ENCODE measurements around the gene GLTP. TPM values are rescaled to one million over a fixed set of nuclear protein-coding genes. Genes with fewer than 3 reads are reported as not detected.

The GLTP gene
- total RNA-seq, 4 donors from 2014 or later: 8.7 to 53.9 (median 24.6) TPM

DNA sequence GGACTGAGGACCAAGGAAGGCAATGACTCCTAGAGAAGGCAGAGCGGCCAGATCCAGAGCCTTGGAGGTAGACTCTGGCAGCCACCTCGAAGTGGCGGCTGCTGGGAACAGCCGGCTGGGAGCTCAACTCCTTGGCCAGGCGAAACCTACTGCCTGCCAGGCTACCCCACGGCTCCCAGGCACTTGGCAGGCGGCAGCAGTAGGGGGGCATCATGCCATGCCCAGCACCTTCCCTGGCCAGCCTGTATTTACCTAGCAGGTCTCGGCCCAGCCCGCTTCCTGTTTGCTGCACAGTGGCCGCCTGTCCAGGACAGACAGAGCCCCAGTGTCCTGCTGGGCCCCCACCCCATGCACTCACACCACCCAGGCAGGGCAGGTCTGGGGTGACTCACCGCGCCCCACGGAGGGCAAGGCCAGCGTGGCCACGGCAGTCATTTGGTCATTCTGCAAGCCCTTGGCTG lies 57.4 kb downstream of the GLTP start:
- intact Hi-C loops (cut with DNase I; ENCODE audit: low total_unique reads): no loop called here
- Histone ChIP-seq H3K4me1 (no peaks in the 10 kb centered on the region), H3K27ac (no peak overlapping the region), H3K4me3 (no peak overlapping the region), H3K36me3 (no peaks in the 10 kb centered on the region), H3K9me3 (no peaks in the 10 kb centered on the region), H3K27me3 (no peaks in the 10 kb centered on the region)
- TF ChIP-seq POLR2A (IDR thresholded peaks at IDR 0.05): no peak
- TF ChIP-seq, protein P1, sequence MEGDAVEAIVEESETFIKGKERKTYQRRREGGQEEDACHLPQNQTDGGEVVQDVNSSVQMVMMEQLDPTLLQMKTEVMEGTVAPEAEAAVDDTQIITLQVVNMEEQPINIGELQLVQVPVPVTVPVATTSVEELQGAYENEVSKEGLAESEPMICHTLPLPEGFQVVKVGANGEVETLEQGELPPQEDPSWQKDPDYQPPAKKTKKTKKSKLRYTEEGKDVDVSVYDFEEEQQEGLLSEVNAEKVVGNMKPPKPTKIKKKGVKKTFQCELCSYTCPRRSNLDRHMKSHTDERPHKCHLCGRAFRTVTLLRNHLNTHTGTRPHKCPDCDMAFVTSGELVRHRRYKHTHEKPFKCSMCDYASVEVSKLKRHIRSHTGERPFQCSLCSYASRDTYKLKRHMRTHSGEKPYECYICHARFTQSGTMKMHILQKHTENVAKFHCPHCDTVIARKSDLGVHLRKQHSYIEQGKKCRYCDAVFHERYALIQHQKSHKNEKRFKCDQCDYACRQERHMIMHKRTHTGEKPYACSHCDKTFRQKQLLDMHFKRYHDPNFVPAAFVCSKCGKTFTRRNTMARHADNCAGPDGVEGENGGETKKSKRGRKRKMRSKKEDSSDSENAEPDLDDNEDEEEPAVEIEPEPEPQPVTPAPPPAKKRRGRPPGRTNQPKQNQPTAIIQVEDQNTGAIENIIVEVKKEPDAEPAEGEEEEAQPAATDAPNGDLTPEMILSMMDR (IDR thresholded peaks at IDR 0.05): no peak
- no peak for DNase-seq

DNA sequence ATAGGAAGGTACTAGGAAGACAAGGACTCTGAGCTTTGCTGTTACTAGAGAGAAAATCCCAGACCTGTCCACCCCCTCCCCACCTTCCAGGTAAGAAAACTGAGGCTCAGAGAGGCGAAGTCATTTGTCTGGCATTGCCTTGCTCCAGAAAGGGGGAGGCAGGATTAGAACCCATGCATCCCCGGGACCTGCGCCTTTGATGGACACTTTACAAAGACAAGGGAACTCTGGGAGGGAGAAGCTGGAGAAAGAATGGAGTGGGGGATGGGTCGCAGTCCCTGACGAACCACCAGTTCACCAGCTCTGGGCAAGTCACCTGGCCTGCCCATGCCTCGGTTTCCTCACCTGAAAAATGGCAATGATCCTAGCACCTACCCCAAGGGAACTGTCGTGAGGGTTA lies 57.9 kb downstream of the GLTP start:
- DNase-seq: no peak
- Histone ChIP-seq H3K27me3 (no peaks in the 10 kb centered on the region), H3K27ac (no peak overlapping the region), H3K4me3 (no peak overlapping the region), H3K36me3 (no peaks in the 10 kb centered on the region), H3K9me3 (no peaks in the 10 kb centered on the region), H3K4me1 (no peaks in the 10 kb centered on the region)
- intact Hi-C loops (cut with DNase I; ENCODE audit: low total_unique reads): no loop called here
- TF ChIP-seq, protein P1 (IDR thresholded peaks at IDR 0.05): no peak
- TF ChIP-seq POLR2A (IDR thresholded peaks at IDR 0.05): no peak

DNA sequence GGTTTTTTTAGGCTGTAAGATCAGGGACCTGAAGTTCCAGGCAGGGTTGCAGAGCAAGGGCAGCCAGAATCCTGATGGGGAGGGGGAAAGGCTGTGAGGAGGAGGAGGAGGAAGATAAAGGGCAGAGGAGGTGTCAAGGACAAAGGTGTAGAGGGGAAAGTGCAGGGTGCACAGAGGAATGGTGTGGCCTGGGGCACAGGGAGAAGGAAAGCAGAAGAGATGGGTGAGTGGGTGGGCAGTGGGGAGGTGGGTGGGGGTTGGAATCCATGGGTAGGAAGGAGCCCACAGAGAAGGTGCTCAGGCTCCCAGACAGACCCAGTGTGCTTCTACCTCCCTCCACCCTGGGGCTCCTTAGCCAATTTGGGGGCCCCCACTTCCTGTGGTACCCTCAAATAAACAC lies 58.4 kb downstream of the GLTP start:
- TF ChIP-seq, protein P1 (IDR thresholded peaks at IDR 0.05): no peak
- no peak for TF ChIP-seq POLR2A (IDR thresholded peaks at IDR 0.05)
- DNase-seq: no peak
- Histone ChIP-seq H3K4me3 (no peak overlapping the region), H3K27me3 (no peaks in the 10 kb centered on the region), H3K36me3 (no peaks in the 10 kb centered on the region), H3K4me1 (no peaks in the 10 kb centered on the region), H3K27ac (no peak overlapping the region), H3K9me3 (no peaks in the 10 kb centered on the region)
- intact Hi-C loops (cut with DNase I; ENCODE audit: low total_unique reads): no loop called here

DNA sequence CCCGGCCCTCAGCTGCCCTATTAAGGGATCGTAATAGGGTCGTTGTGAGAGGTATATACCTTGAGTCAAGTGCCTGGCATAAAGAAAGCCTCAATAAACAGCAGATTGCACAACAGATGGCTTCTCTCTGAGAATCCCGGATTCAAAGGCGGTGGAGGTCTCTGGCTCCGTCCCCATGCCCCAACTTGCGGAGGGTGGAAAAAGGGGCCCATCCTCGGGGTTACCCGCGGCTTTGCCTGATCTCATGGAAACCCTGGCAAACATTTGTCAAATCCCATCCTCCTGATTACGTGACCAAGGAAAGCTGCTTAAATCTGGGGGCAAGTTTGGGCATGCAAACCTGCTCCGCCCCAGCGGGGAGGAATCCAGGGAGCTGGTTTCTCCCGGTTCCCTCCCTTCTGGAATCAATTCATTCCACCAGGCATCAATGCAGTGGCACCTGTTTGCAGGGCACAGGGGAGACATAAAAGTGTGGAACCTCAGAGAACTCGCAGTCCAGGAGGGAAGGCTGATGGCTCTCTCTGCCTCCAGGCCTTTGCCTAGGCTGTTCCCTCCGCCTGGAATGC lies 59.4 kb downstream of the GLTP start:
- TF ChIP-seq, protein P1 (IDR thresholded peaks at IDR 0.05): no peak
- TF ChIP-seq POLR2A (IDR thresholded peaks at IDR 0.05): no peak
- no peak for DNase-seq
- intact Hi-C loops (cut with DNase I; ENCODE audit: low total_unique reads): no loop called here
- H3K27me3 ChIP-seq: no peaks in the 10 kb centered on the region
- H3K27ac ChIP-seq: no peak overlapping the region
- H3K36me3 ChIP-seq: no peaks in the 10 kb centered on the region
- H3K9me3 ChIP-seq: no peaks in the 10 kb centered on the region
- no peak overlapping the region for H3K4me3 ChIP-seq
- H3K4me1 ChIP-seq: no peaks in the 10 kb centered on the region

DNA sequence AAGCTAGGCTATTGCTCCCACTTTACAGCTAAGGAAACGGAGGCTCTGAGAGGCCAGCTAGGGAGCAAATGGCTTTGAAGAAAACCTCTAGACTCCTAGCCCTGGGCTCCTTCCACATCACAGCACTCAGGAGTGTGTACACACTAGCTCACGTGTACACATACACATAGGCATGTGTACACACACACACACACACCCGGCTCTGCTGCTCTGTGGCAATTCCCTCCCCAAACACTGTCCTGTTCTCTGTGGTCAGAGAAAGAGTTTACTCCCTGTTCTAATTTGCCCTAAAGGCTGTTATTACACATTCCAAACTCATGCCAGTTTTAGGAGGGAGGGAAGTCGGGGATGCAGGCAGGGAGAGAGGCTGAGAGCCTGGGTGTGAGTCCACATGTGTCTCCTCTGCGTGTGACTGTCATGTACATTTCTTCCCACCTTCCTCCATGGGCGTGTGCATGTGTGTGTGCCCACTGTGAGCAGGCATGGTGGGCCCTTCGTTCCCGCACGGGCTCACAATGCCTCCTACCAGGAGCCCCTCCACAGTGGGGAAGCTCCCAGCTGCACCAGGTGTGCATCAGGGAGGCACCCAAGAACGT lies 61.3 kb downstream of the GLTP start:
- no peak for TF ChIP-seq POLR2A (IDR thresholded peaks at IDR 0.05)
- TF ChIP-seq, protein P1 (IDR thresholded peaks at IDR 0.05): no peak
- H3K36me3 ChIP-seq: no peaks in the 10 kb centered on the region
- no peak overlapping the region for H3K4me3 ChIP-seq

More for the DNA sequence above, 61.3 kb downstream of the GLTP start:
- Histone ChIP-seq H3K27ac (no peak overlapping the region), H3K27me3 (no peaks in the 10 kb centered on the region), H3K4me1 (no peaks in the 10 kb centered on the region), H3K9me3 (no peaks in the 10 kb centered on the region)
- no peak for DNase-seq
- intact Hi-C loops (cut with DNase I; ENCODE audit: low total_unique reads): no loop called here
